HepG2 (cell line): ENCODE data around the gene TRIM59. TPM values are rescaled to one million over a fixed set of nuclear protein-coding genes. Genes with fewer than 3 reads are reported as not detected.

Experiments used
- AKNA ChIP-seq: sonication (generic); formaldehyde crosslinking; IDR thresholded peaks from 2 replicates; pipeline ENCODE4 v1.4.0; 2020; ENCODE audit warnings: missing genetic modification reagents, borderline replicate concordance
- NR0B2 ChIP-seq: sonication (generic); formaldehyde crosslinking; IDR thresholded peaks from 2 replicates; pipeline ENCODE4 v1.4.0; 2020; ENCODE audit warnings: mild to moderate bottlenecking, missing genetic modification reagents
- PAX8 ChIP-seq: sonication (generic); formaldehyde crosslinking; IDR thresholded peaks from 2 replicates; pipeline ENCODE4 v1.8.0; 2022; ENCODE audit warnings: mild to moderate bottlenecking, missing genetic modification reagents, borderline replicate concordance
- PHF20 ChIP-seq: sonication (generic); formaldehyde crosslinking; IDR thresholded peaks from 2 replicates; pipeline ENCODE4 v1.5.0; 2020; ENCODE audit warnings: mild to moderate bottlenecking, missing genetic modification reagents
- PRDM4 ChIP-seq: sonication (generic); formaldehyde crosslinking; IDR thresholded peaks from 2 replicates; pipeline ENCODE4 v1.9.0; 2021; ENCODE audit warnings: missing genetic modification reagents, borderline replicate concordance
- REL ChIP-seq: sonication (generic); formaldehyde crosslinking; conservative IDR thresholded peaks from 2 replicates; pipeline ENCODE4 v1.8.0; 2022; ENCODE audit warnings: mild to moderate bottlenecking, missing genetic modification reagents, moderate library complexity
- SAP130 ChIP-seq: IDR thresholded peaks from 2 replicates; pipeline ENCODE4 v1.6.1; 2016; ENCODE audit warnings: low read depth
- TFDP1 ChIP-seq: IDR thresholded peaks from 2 replicates; pipeline ENCODE4 v1.6.1; 2016; ENCODE audit warnings: missing compliant biosample characterization, missing genetic modification reagents, borderline replicate concordance
- ZFP90 ChIP-seq: sonication (generic); formaldehyde crosslinking; IDR thresholded peaks from 2 replicates; pipeline ENCODE4 v1.8.0; 2022; ENCODE audit warnings: missing genetic modification reagents, mild to moderate bottlenecking, inconsistent platforms, borderline replicate concordance
- ZFP91 ChIP-seq: sonication (generic); formaldehyde crosslinking; IDR thresholded peaks from 2 replicates; pipeline ENCODE4 v1.9.0; 2022; ENCODE audit warnings: missing genetic modification reagents, mild to moderate bottlenecking, borderline replicate concordance
- ZFX ChIP-seq: sonication (generic); formaldehyde crosslinking; IDR thresholded peaks from 2 replicates; pipeline ENCODE4 v1.4.0; 2020; ENCODE audit warnings: mild to moderate bottlenecking, low read depth, missing genetic modification reagents, moderate library complexity
- ZNF235 ChIP-seq: sonication (generic); formaldehyde crosslinking; IDR thresholded peaks from 2 replicates; pipeline ENCODE4 v1.8.1; 2023; ENCODE audit warnings: mild to moderate bottlenecking, missing genetic modification reagents, borderline replicate concordance
- ZNF362 ChIP-seq: sonication (generic); formaldehyde crosslinking; IDR thresholded peaks from 2 replicates; pipeline ENCODE4 v1.4.0; 2020; ENCODE audit warnings: missing genetic modification reagents, mild to moderate bottlenecking, borderline replicate concordance
- ZNF615 ChIP-seq: sonication (generic); formaldehyde crosslinking; IDR thresholded peaks from 2 replicates; pipeline ENCODE4 v1.5.0; 2020; ENCODE audit warnings: mild to moderate bottlenecking, missing genetic modification reagents, borderline replicate concordance
- ZNF777 ChIP-seq: sonication (generic); formaldehyde crosslinking; IDR thresholded peaks from 2 replicates; pipeline ENCODE4 v1.4.0; 2020; ENCODE audit warnings: missing genetic modification reagents
- ZNF790 ChIP-seq: sonication (generic); formaldehyde crosslinking; IDR thresholded peaks from 2 replicates; pipeline ENCODE4 v1.8.0; 2022; ENCODE audit warnings: missing genetic modification reagents, mild to moderate bottlenecking, borderline replicate concordance
- polyA plus RNA-seq, 8 experiments: library from polyadenylated mRNA; depleted of rRNA in 3 of 8; stranded (reverse) in 7 of 8; unstranded in 1 of 8; fragments of >200 nt; fragmentation: Illumina TruSeq in 4 of 8; extraction: Trizol in 4 of 8; gene quantifications; 2 replicates each; pipeline versions ENCODE4 v1.2.1 to v1.2.3, GENCODE V29; 2011 to 2016; ENCODE audit warnings: low read depth in 4 of 8, missing spikeins in 1 of 8, mixed read lengths in 1 of 8; ENCODE audit not compliant: insufficient read depth in 1 of 8
- total RNA-seq, 5 experiments: library from RNA; depleted of rRNA; stranded (reverse); fragments of >200 nt; fragmentation: Illumina TruSeq; extraction: Trizol; gene quantifications; 2 replicates each; pipeline ENCODE4 v1.2.3, GENCODE V29; 2016; ENCODE audit warnings: low read depth in 1 of 5

Gene TRIM59
- total and polyA plus RNA-seq, 2 of the 13 experiments (the other 11 are each of a cell fraction or from before 2014, with no cell fraction given): 1.3 to 3.2 TPM

GRCh38 chr3:160400702-160401150, 48.9 kb downstream of the TRIM59 start (continued):
- TF ChIP-seq TFDP1 (CRISPR knock-in tag): peak; percentile 23; the same call in 1 of the 2 replicates
- TF ChIP-seq ZNF235 (CRISPR knock-in tag): 0 out of 2 replicates have a peak, but pooled peaks have one; percentile 18
- TF ChIP-seq ZFP91 (CRISPR knock-in tag): peak; percentile 46; the same call in 1 of the 2 replicates
- TF ChIP-seq ZNF790 (CRISPR knock-in tag): peak; percentile 60; the same call in 1 of the 2 replicates
- 0 out of 2 replicates have a peak, but pooled peaks have one; percentile 57 for TF ChIP-seq REL
- TF ChIP-seq AKNA (CRISPR knock-in tag): no peak
- TF ChIP-seq ZNF777: peak; percentile 71
- no peak for TF ChIP-seq ZNF362
- 0 out of 2 replicates have a peak, but pooled peaks have one; percentile 15 for TF ChIP-seq PAX8 (CRISPR knock-in tag)
- TF ChIP-seq PRDM4 (CRISPR knock-in tag): no peak
- TF ChIP-seq ZFP90: no peak
- TF ChIP-seq SAP130 (CRISPR knock-in tag): 0 out of 2 replicates have a peak, but pooled peaks have one; percentile 26
- no peak for TF ChIP-seq ZNF615 (CRISPR knock-in tag)
- 0 out of 2 replicates have a peak, but pooled peaks have one; percentile 29 for TF ChIP-seq PHF20 (CRISPR knock-in tag)
- TF ChIP-seq NR0B2 (CRISPR knock-in tag): no peak
- TF ChIP-seq ZFX (CRISPR knock-in tag): no peak
